GM12874 (cell line): Measurements from ENCODE around the gene CDC42BPB.
A peak's percentile ranks its signal among the peaks of the same experiment; 100 is the strongest.

ENCODE experiments used
- TF ChIP-seq, protein P1 (sequence below): IDR thresholded peaks from 2 replicates; pipeline ENCODE4 v1.5.1; 2011; ENCODE audit warnings: low read depth, mild to moderate bottlenecking, control low read depth, low read length, moderate library complexity; ENCODE audit not compliant: insufficient read depth

Gene CDC42BPB

GRCh38 chr14:103073876-103074728 lies 16.8 kb upstream of the CDC42BPB start:
- TF ChIP-seq, protein P1, sequence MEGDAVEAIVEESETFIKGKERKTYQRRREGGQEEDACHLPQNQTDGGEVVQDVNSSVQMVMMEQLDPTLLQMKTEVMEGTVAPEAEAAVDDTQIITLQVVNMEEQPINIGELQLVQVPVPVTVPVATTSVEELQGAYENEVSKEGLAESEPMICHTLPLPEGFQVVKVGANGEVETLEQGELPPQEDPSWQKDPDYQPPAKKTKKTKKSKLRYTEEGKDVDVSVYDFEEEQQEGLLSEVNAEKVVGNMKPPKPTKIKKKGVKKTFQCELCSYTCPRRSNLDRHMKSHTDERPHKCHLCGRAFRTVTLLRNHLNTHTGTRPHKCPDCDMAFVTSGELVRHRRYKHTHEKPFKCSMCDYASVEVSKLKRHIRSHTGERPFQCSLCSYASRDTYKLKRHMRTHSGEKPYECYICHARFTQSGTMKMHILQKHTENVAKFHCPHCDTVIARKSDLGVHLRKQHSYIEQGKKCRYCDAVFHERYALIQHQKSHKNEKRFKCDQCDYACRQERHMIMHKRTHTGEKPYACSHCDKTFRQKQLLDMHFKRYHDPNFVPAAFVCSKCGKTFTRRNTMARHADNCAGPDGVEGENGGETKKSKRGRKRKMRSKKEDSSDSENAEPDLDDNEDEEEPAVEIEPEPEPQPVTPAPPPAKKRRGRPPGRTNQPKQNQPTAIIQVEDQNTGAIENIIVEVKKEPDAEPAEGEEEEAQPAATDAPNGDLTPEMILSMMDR = no peak

GRCh38 chr14:103073367-103073875 lies 16.1 kb upstream of the CDC42BPB start:
- TF ChIP-seq, protein P1 = no peak

DNA sequence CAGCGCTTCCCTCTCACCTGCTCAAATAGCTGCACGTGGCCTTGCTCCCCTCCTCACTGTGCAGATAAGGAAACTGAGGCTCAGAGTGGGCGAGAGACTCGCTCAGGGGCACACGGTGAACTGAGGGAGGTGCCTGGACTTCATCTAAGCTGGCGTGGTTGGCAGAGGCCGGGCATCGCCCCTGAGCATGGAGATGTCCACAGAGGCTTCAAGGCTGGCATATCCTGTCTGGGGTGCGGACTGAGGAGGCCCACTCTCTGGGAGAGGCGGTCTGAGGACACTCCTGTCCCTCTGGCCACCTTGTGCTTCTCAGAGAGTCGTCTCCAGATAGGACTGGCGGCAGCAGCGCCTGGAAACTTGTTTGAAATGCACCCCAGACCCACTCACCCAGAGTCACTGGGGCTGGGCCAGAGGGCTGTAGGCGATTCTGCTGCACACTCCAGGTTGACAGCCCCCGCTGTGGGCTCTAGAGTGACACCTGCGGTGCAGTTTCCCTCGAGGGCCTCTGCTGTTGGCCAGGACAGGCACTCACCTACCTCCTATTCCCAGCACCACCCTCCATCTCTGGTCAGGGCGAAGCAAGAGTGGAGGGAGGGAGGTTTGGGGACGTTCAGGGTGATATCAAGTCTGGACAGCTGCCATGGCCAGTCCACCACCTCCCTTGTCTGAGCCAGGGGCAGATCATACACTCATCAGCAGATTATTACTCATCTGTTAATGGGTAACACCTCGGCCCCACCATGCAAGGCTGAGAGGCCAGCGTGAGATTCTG lies 15.4 kb upstream of the CDC42BPB start:
- TF ChIP-seq, protein P1 = 0 out of 2 replicates have a peak, but pooled peaks have one; percentile 3

DNA sequence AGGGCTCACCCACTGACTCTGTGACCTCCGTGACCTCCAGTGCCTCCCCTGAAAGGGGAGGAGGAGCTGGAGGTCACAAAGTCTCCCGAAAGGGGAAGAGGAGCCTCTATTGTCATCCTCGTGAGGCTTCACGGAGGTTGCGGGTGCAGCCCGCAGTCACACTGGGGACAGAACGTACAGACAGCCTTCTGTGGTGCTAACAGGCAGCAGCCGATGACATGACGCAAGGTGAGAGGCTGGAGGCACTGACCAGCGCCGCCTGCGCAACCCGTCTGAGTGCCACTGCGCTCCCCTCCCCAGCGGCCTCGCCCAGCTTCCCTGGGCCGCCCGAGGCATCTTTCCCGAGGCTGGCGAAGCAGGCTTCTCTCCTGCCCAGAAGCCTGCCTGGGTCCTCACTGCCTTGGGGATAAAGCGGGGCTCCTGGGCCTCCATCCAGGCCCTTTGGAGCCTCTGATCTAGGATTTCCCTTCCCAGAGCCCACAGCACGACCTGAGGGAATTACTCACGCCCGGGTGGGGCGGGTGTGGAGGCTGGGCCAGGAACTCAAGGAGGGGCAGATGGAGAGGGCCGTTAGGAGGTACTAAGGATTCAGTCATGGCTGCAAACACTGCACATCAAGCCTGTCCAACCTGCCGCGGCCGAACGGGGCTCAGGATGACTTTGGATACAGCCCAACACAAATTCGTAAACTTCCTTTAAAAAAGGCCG lies 14.3 kb upstream of the CDC42BPB start:
- TF ChIP-seq, protein P1 = no peak

DNA sequence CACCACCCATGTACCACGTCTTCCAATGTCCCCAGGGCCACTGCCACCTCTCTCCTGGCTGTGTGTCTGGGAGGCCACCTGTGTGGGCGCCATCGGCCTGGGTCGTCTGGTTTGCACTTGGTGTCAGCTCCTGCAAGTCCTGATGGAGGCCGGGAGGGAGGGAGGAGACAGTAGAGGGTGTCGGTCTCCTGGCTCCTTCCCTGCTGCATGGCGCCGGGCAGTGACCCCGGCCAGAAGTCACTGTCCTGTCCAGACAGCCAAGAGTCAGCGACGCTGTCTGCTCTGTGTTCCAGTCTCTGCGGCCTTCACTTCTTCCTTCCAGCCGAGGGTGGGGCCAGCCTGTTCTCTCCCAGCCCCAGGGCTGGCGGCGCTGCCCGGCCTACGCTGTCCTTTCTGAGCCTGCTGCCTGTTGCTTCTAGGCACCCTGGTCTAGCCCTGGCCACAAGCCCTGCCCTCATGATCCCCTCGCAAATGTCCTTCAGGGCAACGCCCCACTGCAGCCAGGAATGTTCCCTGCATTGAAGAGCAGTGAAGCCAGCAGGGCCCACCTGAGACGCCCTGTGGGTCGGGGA lies 13.7 kb upstream of the CDC42BPB start:
- TF ChIP-seq, protein P1 = no peak

DNA sequence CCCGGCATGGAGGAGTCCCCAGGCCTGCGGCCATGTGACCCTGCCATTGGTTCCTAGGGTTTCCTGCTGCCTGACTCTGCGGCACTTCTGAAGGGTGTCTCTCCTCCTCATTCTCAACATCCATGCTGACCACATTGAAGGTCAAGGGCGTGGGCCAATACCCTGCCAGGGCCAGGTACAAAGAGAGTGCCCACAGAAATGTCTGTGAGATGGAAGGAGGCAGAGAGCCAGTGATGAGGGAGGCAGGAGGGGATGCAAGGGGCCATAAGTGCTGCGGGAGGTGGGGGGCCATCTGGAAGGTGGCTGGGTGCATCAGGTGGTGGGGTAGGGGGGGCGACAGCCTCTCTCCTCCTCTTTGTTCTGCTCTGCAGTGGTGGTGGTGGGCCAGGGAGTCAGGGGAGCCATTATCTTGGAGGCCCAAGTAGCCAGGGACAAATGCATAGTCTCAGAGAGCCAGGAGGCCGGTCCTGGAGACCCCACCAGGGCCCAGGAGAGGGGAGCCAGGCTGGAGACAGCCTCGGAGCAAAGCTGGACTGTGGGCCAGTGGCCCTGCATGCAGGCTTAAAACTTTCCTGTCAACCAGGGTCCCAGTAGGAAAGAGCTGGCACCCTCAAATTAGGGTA lies 13.0 kb upstream of the CDC42BPB start:
- TF ChIP-seq, protein P1 = no peak
